K562 (cell line): ENCODE results near the gene F13A1.

ENCODE experiments used
- BRD9 ChIP-seq: fragments of 450-650 bp; IDR thresholded peaks from 2 replicates; pipeline ENCODE4 v1.6.1; 2018; ENCODE audit warnings: low read depth; ENCODE audit not compliant: partially characterized antibody
- FOXP1 ChIP-seq: sonication (generic); formaldehyde crosslinking; IDR thresholded peaks from 2 replicates; pipeline ENCODE4 v1.8.0; 2022; ENCODE audit warnings: mild to moderate bottlenecking, missing genetic modification reagents
- JUN ChIP-seq, 2 experiments: sonication (generic) in 1 of 2; formaldehyde crosslinking in 1 of 2; IDR thresholded peaks; 2 replicates each; pipeline versions ENCODE4 v1.6.1 to v1.8.0; 2012 to 2022; ENCODE audit warnings: borderline replicate concordance in 2 of 2, mild to moderate bottlenecking in 2 of 2, improper control_type of control experiment in 1 of 2, low read depth in 1 of 2, low read length in 1 of 2, missing genetic modification reagents in 1 of 2
- POLR2AphosphoS5 ChIP-seq: IDR thresholded peaks from 2 replicates; pipeline ENCODE4 v1.6.1; 2011; ENCODE audit warnings: mild to moderate bottlenecking, low read depth, low read length, moderate library complexity; ENCODE audit not compliant: control insufficient read depth, insufficient read depth
- SIN3A ChIP-seq, 2 experiments: fragments of 150-350 bp in 1 of 2; IDR thresholded peaks; 2 replicates each; pipeline ENCODE4 v1.6.1; 2011 to 2016; ENCODE audit warnings: borderline replicate concordance in 2 of 2, low read depth in 2 of 2, low read length in 2 of 2, mild to moderate bottlenecking in 2 of 2, moderate library complexity in 2 of 2; ENCODE audit not compliant: control insufficient read depth in 1 of 2
- SP1 ChIP-seq: sonication (generic); formaldehyde crosslinking; IDR thresholded peaks from 2 replicates; pipeline ENCODE4 v1.8.1; 2022; ENCODE audit warnings: mild to moderate bottlenecking, missing genetic modification reagents
- TAF1 ChIP-seq: IDR thresholded peaks from 2 replicates; pipeline ENCODE4 v1.6.1; 2011; ENCODE audit warnings: mild to moderate bottlenecking, low read length, moderate library complexity; ENCODE audit not compliant: insufficient read depth, control insufficient read depth, severe bottlenecking; ENCODE audit errors: extremely low read depth
- TAF7 ChIP-seq: fragments of 450-650 bp; IDR thresholded peaks from 2 replicates; pipeline ENCODE4 v1.6.1; 2016; ENCODE audit warnings: missing genetic modification characterization, missing compliant biosample characterization
- TF ChIP-seq, protein P1 (sequence below): sonication (generic); formaldehyde crosslinking; IDR thresholded peaks from 2 replicates; pipeline ENCODE4 v1.8.1; 2023; ENCODE audit warnings: mild to moderate bottlenecking, missing genetic modification reagents
- TF ChIP-seq, protein P2 (sequence below): fragments of 450-650 bp; IDR thresholded peaks from 2 replicates; pipeline ENCODE4 v1.6.1; 2018; ENCODE audit not compliant: partially characterized antibody
- TF ChIP-seq, protein P3 (sequence below), 3 experiments: IDR thresholded peaks in 2 of 3; conservative IDR thresholded peaks in 1 of 3; 2 replicates each; pipeline ENCODE4 v1.5.1; 2011 to 2012; ENCODE audit warnings: low read length in 3 of 3, mild to moderate bottlenecking in 3 of 3, control low read depth in 2 of 3, improper control_type of control experiment in 1 of 3, inconsistent platforms in 1 of 3, low read depth in 1 of 3, mixed read lengths in 1 of 3, moderate library complexity in 1 of 3; ENCODE audit not compliant: insufficient read depth in 2 of 3
- TF ChIP-seq, protein P4 (sequence below): sonication (generic); formaldehyde crosslinking; IDR thresholded peaks from 2 replicates; pipeline ENCODE4 v1.8.0; 2023; ENCODE audit warnings: missing genetic modification reagents, mild to moderate bottlenecking, borderline replicate concordance
- TF ChIP-seq, protein P5 (sequence below): sonication (generic); formaldehyde crosslinking; IDR thresholded peaks from 2 replicates; pipeline ENCODE4 v1.8.1; 2023; ENCODE audit warnings: mild to moderate bottlenecking, missing genetic modification reagents

DNA sequence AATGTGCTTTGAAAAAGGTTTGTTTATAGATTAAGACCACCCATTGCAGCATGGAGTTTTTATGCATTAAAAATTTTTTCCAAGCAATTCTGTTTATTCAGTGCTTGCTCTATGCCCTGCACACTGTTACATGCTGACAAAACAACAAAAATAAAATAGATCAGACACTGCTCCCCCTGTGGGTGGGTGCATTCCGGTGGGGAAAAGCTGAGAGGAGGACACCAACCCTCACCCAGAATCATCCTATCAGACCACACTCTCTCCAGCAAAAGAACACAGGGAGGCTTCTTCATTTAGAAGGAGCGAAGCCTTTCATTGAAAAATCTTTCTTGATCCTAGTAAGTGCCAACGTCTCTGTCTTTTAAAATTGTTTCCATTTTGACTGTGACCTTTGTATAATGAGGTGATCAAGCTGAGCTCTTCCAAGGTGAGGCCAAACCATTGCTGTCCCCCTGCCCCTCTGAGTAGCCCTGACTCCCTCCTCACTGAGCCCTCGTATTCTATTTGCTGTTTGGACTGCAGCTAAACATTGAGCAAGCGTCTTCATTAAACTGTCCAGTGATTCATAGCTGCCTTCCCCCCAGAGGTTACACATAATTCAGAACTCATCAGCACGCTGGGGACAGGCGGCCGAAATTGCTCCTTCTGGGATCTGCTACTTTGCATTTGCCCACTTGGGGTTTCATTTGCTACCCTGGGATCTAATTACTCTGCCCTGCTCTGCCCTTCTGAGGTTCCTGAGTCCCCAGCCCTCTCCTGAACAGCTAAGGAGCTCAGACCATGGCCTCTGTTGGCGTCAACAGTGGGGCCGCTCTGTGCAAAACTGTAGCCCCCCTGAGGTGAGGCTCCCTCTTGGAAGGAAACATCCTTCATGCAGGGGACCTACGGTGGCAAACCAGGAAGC lies 102.4 kb downstream of the F13A1 start:
- TF ChIP-seq, protein P1, sequence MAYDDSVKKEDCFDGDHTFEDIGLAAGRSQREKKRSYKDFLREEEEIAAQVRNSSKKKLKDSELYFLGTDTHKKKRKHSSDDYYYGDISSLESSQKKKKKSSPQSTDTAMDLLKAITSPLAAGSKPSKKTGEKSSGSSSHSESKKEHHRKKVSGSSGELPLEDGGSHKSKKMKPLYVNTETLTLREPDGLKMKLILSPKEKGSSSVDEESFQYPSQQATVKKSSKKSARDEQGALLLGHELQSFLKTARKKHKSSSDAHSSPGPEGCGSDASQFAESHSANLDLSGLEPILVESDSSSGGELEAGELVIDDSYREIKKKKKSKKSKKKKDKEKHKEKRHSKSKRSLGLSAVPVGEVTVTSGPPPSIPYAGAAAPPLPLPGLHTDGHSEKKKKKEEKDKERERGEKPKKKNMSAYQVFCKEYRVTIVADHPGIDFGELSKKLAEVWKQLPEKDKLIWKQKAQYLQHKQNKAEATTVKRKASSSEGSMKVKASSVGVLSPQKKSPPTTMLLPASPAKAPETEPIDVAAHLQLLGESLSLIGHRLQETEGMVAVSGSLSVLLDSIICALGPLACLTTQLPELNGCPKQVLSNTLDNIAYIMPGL (CRISPR knock-in tag): no peak
- TF ChIP-seq JUN (IDR thresholded peaks at IDR 0.05; ENCODE audit: borderline replicate concordance, low read depth, low read length) (no peak), JUN (CRISPR knock-in tag; IDR thresholded peaks at IDR 0.05; ENCODE audit: borderline replicate concordance) (no peak), SP1 (CRISPR knock-in tag) (no peak), SIN3A (IDR thresholded peaks at IDR 0.05; ENCODE audit: borderline replicate concordance in 2 of 2, control insufficient read depth in 1 of 2, low read depth in 2 of 2, low read length in 2 of 2) (no peak), POLR2AphosphoS5 (no peak), TAF1 (no peak), FOXP1 (no peak), BRD9 (no peak), TAF7 (tag) (no peak)
- TF ChIP-seq, protein P2, sequence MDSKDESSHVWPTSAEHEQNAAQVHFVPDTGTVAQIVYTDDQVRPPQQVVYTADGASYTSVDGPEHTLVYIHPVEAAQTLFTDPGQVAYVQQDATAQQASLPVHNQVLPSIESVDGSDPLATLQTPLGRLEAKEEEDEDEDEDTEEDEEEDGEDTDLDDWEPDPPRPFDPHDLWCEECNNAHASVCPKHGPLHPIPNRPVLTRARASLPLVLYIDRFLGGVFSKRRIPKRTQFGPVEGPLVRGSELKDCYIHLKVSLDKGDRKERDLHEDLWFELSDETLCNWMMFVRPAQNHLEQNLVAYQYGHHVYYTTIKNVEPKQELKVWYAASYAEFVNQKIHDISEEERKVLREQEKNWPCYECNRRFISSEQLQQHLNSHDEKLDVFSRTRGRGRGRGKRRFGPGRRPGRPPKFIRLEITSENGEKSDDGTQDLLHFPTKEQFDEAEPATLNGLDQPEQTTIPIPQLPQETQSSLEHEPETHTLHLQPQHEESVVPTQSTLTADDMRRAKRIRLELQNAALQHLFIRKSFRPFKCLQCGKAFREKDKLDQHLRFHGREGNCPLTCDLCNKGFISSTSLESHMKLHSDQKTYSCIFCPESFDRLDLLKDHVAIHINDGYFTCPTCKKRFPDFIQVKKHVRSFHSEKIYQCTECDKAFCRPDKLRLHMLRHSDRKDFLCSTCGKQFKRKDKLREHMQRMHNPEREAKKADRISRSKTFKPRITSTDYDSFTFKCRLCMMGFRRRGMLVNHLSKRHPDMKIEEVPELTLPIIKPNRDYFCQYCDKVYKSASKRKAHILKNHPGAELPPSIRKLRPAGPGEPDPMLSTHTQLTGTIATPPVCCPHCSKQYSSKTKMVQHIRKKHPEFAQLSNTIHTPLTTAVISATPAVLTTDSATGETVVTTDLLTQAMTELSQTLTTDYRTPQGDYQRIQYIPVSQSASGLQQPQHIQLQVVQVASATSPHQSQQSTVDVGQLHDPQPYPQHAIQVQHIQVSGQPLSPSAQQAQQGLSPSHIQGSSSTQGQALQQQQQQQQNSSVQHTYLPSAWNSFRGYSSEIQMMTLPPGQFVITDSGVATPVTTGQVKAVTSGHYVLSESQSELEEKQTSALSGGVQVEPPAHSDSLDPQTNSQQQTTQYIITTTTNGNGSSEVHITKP: no peak
- TF ChIP-seq, protein P3, sequence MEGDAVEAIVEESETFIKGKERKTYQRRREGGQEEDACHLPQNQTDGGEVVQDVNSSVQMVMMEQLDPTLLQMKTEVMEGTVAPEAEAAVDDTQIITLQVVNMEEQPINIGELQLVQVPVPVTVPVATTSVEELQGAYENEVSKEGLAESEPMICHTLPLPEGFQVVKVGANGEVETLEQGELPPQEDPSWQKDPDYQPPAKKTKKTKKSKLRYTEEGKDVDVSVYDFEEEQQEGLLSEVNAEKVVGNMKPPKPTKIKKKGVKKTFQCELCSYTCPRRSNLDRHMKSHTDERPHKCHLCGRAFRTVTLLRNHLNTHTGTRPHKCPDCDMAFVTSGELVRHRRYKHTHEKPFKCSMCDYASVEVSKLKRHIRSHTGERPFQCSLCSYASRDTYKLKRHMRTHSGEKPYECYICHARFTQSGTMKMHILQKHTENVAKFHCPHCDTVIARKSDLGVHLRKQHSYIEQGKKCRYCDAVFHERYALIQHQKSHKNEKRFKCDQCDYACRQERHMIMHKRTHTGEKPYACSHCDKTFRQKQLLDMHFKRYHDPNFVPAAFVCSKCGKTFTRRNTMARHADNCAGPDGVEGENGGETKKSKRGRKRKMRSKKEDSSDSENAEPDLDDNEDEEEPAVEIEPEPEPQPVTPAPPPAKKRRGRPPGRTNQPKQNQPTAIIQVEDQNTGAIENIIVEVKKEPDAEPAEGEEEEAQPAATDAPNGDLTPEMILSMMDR (IDR thresholded peaks at IDR 0.05 in 2 of 3, conservative IDR thresholded peaks at IDR 0.05 in 1 of 3; ENCODE audit: insufficient read depth in 2 of 3, low read depth in 1 of 3, low read length in 3 of 3): no peak
- TF ChIP-seq, protein P4, sequence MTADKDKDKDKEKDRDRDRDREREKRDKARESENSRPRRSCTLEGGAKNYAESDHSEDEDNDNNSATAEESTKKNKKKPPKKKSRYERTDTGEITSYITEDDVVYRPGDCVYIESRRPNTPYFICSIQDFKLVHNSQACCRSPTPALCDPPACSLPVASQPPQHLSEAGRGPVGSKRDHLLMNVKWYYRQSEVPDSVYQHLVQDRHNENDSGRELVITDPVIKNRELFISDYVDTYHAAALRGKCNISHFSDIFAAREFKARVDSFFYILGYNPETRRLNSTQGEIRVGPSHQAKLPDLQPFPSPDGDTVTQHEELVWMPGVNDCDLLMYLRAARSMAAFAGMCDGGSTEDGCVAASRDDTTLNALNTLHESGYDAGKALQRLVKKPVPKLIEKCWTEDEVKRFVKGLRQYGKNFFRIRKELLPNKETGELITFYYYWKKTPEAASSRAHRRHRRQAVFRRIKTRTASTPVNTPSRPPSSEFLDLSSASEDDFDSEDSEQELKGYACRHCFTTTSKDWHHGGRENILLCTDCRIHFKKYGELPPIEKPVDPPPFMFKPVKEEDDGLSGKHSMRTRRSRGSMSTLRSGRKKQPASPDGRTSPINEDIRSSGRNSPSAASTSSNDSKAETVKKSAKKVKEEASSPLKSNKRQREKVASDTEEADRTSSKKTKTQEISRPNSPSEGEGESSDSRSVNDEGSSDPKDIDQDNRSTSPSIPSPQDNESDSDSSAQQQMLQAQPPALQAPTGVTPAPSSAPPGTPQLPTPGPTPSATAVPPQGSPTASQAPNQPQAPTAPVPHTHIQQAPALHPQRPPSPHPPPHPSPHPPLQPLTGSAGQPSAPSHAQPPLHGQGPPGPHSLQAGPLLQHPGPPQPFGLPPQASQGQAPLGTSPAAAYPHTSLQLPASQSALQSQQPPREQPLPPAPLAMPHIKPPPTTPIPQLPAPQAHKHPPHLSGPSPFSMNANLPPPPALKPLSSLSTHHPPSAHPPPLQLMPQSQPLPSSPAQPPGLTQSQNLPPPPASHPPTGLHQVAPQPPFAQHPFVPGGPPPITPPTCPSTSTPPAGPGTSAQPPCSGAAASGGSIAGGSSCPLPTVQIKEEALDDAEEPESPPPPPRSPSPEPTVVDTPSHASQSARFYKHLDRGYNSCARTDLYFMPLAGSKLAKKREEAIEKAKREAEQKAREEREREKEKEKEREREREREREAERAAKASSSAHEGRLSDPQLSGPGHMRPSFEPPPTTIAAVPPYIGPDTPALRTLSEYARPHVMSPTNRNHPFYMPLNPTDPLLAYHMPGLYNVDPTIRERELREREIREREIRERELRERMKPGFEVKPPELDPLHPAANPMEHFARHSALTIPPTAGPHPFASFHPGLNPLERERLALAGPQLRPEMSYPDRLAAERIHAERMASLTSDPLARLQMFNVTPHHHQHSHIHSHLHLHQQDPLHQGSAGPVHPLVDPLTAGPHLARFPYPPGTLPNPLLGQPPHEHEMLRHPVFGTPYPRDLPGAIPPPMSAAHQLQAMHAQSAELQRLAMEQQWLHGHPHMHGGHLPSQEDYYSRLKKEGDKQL: no peak
- TF ChIP-seq, protein P5, sequence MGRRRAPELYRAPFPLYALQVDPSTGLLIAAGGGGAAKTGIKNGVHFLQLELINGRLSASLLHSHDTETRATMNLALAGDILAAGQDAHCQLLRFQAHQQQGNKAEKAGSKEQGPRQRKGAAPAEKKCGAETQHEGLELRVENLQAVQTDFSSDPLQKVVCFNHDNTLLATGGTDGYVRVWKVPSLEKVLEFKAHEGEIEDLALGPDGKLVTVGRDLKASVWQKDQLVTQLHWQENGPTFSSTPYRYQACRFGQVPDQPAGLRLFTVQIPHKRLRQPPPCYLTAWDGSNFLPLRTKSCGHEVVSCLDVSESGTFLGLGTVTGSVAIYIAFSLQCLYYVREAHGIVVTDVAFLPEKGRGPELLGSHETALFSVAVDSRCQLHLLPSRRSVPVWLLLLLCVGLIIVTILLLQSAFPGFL (CRISPR knock-in tag): no peak
